ENCODE data around the gene ZNF385B. TPM values are rescaled to one million over a fixed set of nuclear protein-coding genes. Genes with fewer than 3 reads are reported as not detected.

The ZNF385B gene
- total and polyA plus RNA-seq, 4 donors = 3.0 to 7.2 (median 3.9) TPM

DNA sequence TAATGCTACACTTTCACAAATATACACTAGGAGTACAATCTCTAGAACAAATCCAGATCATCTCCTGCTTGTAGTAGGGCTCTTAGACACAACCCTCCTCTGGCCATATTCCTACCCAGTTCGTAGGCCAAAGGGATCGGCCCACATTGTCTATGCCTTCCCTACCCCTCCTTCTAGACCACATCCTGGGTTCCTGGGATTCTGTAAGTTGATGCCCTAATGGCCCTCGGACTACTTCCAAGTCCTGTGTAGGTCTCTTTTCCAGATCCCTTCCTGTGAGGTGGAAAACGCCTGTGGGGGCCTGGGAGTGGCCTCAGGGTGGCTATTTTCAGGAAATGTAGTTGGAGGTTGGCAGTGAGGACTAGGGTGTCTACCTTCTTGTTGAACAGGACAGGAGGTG is 289.7 kb downstream of the ZNF385B start:
- TF ChIP-seq FOXA2 (IDR thresholded peaks at IDR 0.05) = no peak
- TF ChIP-seq FOXA1 (IDR thresholded peaks at IDR 0.05) = no peak
- TF ChIP-seq, protein P1, sequence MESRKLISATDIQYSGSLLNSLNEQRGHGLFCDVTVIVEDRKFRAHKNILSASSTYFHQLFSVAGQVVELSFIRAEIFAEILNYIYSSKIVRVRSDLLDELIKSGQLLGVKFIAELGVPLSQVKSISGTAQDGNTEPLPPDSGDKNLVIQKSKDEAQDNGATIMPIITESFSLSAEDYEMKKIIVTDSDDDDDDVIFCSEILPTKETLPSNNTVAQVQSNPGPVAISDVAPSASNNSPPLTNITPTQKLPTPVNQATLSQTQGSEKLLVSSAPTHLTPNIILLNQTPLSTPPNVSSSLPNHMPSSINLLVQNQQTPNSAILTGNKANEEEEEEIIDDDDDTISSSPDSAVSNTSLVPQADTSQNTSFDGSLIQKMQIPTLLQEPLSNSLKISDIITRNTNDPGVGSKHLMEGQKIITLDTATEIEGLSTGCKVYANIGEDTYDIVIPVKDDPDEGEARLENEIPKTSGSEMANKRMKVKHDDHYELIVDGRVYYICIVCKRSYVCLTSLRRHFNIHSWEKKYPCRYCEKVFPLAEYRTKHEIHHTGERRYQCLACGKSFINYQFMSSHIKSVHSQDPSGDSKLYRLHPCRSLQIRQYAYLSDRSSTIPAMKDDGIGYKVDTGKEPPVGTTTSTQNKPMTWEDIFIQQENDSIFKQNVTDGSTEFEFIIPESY (IDR thresholded peaks at IDR 0.05) = no peak
- Histone ChIP-seq H3K9ac (ENCODE audit: low read depth in 1 of 2, low read length in 2 of 2) (no peak overlapping the region), H3K27me3 (ENCODE audit: control insufficient read depth in 4 of 4, insufficient read depth in 4 of 4, low read length in 3 of 4) (no peaks in the 10 kb centered on the region), H3K9me3 (ENCODE audit: control insufficient read depth in 4 of 4, low read length in 3 of 4) (no peaks in the 10 kb centered on the region), H3K36me3 (ENCODE audit: control insufficient read depth in 4 of 4, insufficient read depth in 3 of 4, low read depth in 1 of 4, low read length in 3 of 4) (no peaks in the 10 kb centered on the region), H3K27ac (ENCODE audit: low read depth in 1 of 2, low read length in 2 of 2) (no peak overlapping the region), H3K4me1 (ENCODE audit: control insufficient read depth in 4 of 4, insufficient read depth in 4 of 4, low read length in 3 of 4) (peaks cover 6 to 27% (median 16%) of the 10 kb centered on the region in 4 donors), H3K4me3 (ENCODE audit: low read depth in 1 of 3, low read length in 3 of 3) (no peak overlapping the region)
- WGBS = 91% methylated on average over 4 of the region's 4 CpGs
- DNase-seq (ENCODE audit: low spot score) = no peak

DNA sequence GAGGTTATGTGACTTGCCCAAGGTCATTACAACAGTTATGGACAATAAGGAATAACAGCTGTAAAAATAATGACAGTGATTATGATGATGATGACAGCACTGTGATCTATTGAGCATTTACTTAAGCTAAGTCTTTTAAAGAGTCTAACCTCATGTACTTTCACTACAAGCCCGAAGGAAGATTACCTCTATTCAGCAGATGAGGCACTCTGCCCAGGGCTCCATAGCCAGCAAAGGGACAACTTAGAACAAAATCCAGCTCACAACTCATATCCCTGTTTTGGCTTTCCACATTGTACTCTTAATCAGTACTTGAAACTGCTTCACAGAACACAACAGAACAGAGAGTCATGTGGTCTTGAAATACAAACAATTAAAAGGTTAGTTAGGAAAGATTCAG is 290.2 kb downstream of the ZNF385B start:
- Histone ChIP-seq H3K27me3 (ENCODE audit: control insufficient read depth in 4 of 4, insufficient read depth in 4 of 4, low read length in 3 of 4) (no peaks in the 10 kb centered on the region), H3K27ac (ENCODE audit: low read depth in 1 of 2, low read length in 2 of 2) (no peak overlapping the region), H3K9me3 (ENCODE audit: control insufficient read depth in 4 of 4, low read length in 3 of 4) (no peaks in the 10 kb centered on the region), H3K36me3 (ENCODE audit: control insufficient read depth in 4 of 4, insufficient read depth in 3 of 4, low read depth in 1 of 4, low read length in 3 of 4) (no peaks in the 10 kb centered on the region), H3K9ac (ENCODE audit: low read depth in 1 of 2, low read length in 2 of 2) (no peak overlapping the region), H3K4me1 (ENCODE audit: control insufficient read depth in 4 of 4, insufficient read depth in 4 of 4, low read length in 3 of 4) (peaks cover 6 to 22% (median 14%) of the 10 kb centered on the region in 4 donors), H3K4me3 (ENCODE audit: low read depth in 1 of 3, low read length in 3 of 3) (no peak overlapping the region)
- 51% methylated on average over 1 of the region's 1 CpG for WGBS
- peak in 1 of 2 donors; percentile 7 for TF ChIP-seq HNF4A (conservative IDR thresholded peaks at IDR 0.05)
- TF ChIP-seq JUND (IDR thresholded peaks at IDR 0.05) = no peak
- no peak for DNase-seq (ENCODE audit: low spot score)

DNA sequence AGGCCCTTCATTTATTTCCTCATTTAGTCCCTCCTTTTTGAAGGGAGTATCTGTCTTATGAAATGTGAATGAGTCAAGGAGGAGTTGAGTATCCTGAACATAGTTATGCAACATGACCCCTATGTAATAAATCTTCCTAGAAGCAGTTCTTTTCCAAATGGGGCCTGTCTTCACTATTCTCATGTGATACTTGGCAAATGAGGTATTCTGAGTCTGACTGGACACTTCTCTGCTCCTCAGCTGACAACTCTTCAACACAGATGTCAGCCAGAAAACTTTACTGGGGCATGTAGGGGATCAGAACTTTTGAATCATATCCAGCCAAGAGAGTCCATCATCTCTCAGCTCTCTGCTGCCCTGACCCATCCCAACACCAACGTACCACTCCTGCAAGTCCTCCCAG is 291.6 kb downstream of the ZNF385B start:
- peaks cover 6 to 14% (median 11%) of the 10 kb centered on the region in 4 donors for H3K4me1 ChIP-seq (ENCODE audit: control insufficient read depth in 4 of 4, insufficient read depth in 4 of 4, low read length in 3 of 4)
- no peak for DNase-seq (ENCODE audit: low spot score)
- no peak overlapping the region for H3K9ac ChIP-seq (ENCODE audit: low read depth in 1 of 2, low read length in 2 of 2)
- H3K36me3 ChIP-seq (ENCODE audit: control insufficient read depth in 4 of 4, insufficient read depth in 3 of 4, low read depth in 1 of 4, low read length in 3 of 4) = no peaks in the 10 kb centered on the region
- peak; percentile 60 for TF ChIP-seq NR2F2 (IDR thresholded peaks at IDR 0.05)
- TF ChIP-seq, protein P2, sequence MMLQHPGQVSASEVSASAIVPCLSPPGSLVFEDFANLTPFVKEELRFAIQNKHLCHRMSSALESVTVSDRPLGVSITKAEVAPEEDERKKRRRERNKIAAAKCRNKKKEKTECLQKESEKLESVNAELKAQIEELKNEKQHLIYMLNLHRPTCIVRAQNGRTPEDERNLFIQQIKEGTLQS (IDR thresholded peaks at IDR 0.05) = no peak
- 82% methylated on average over 1 of the region's 1 CpG for WGBS
- no peaks in the 10 kb centered on the region for H3K27me3 ChIP-seq (ENCODE audit: control insufficient read depth in 4 of 4, insufficient read depth in 4 of 4, low read length in 3 of 4)
- H3K27ac ChIP-seq (ENCODE audit: low read depth in 1 of 2, low read length in 2 of 2) = no peak overlapping the region
- no peak overlapping the region for H3K4me3 ChIP-seq (ENCODE audit: low read depth in 1 of 3, low read length in 3 of 3)
- no peaks in the 10 kb centered on the region for H3K9me3 ChIP-seq (ENCODE audit: control insufficient read depth in 4 of 4, low read length in 3 of 4)

DNA sequence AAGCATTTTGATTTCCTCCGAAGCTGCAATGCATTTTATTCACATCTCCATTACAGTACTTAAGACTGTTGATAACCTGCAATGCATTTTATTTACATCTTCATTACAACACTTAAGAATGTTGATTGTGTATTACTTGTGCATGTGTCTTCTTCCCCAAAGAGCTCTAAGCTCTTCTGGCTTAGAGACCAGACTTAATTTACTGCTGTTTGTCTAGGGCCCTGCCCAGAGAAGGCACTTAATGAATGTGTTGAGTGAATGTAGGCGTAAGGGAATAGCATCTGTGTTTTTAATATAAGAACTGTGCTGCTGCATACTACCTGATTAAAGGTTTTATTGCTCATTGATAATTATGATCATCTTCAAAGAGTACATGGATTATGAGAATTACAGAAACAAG is 295.6 kb downstream of the ZNF385B start:
- no peak overlapping the region for H3K4me3 ChIP-seq (ENCODE audit: low read depth in 1 of 3, low read length in 3 of 3)
- no peaks in the 10 kb centered on the region for H3K27me3 ChIP-seq (ENCODE audit: control insufficient read depth in 4 of 4, insufficient read depth in 4 of 4, low read length in 3 of 4)
- H3K36me3 ChIP-seq (ENCODE audit: control insufficient read depth in 4 of 4, insufficient read depth in 3 of 4, low read depth in 1 of 4, low read length in 3 of 4) = no peaks in the 10 kb centered on the region
- no peak overlapping the region for H3K27ac ChIP-seq (ENCODE audit: low read depth in 1 of 2, low read length in 2 of 2)
- H3K9me3 ChIP-seq (ENCODE audit: control insufficient read depth in 4 of 4, low read length in 3 of 4) = no peaks in the 10 kb centered on the region
- peaks cover 0 to 7% (median under 1%) of the 10 kb centered on the region in 4 donors for H3K4me1 ChIP-seq (ENCODE audit: control insufficient read depth in 4 of 4, insufficient read depth in 4 of 4, low read length in 3 of 4)
- 48% methylated on average over 2 of the region's 2 CpGs for WGBS
- no peak overlapping the region for H3K9ac ChIP-seq (ENCODE audit: low read depth in 1 of 2, low read length in 2 of 2)
- DNase-seq (ENCODE audit: low spot score) = no peak
- TF ChIP-seq, protein P2 (IDR thresholded peaks at IDR 0.05) = no peak
- TF ChIP-seq YY1 (IDR thresholded peaks at IDR 0.05) = no peak
- no peak for TF ChIP-seq RAD21 (IDR thresholded peaks at IDR 0.05)
- TF ChIP-seq HNF4A (conservative IDR thresholded peaks at IDR 0.05) = no peak
- no peak for TF ChIP-seq GABPA (IDR thresholded peaks at IDR 0.05 in 1 of 2, conservative IDR thresholded peaks at IDR 0.05 in 1 of 2)
- no peak for TF ChIP-seq FOXA1 (IDR thresholded peaks at IDR 0.05)
- no peak for TF ChIP-seq NR2F2 (IDR thresholded peaks at IDR 0.05)
- no peak for TF ChIP-seq JUND (IDR thresholded peaks at IDR 0.05)
- TF ChIP-seq, protein P3, sequence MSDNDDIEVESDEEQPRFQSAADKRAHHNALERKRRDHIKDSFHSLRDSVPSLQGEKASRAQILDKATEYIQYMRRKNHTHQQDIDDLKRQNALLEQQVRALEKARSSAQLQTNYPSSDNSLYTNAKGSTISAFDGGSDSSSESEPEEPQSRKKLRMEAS (IDR thresholded peaks at IDR 0.05) = no peak
- TF ChIP-seq HNF4G (IDR thresholded peaks at IDR 0.05) = no peak
- TF ChIP-seq, protein P4, sequence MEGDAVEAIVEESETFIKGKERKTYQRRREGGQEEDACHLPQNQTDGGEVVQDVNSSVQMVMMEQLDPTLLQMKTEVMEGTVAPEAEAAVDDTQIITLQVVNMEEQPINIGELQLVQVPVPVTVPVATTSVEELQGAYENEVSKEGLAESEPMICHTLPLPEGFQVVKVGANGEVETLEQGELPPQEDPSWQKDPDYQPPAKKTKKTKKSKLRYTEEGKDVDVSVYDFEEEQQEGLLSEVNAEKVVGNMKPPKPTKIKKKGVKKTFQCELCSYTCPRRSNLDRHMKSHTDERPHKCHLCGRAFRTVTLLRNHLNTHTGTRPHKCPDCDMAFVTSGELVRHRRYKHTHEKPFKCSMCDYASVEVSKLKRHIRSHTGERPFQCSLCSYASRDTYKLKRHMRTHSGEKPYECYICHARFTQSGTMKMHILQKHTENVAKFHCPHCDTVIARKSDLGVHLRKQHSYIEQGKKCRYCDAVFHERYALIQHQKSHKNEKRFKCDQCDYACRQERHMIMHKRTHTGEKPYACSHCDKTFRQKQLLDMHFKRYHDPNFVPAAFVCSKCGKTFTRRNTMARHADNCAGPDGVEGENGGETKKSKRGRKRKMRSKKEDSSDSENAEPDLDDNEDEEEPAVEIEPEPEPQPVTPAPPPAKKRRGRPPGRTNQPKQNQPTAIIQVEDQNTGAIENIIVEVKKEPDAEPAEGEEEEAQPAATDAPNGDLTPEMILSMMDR (IDR thresholded peaks at IDR 0.05; ENCODE audit: low read depth, low read length, missing input control) = no peak
- TF ChIP-seq RXRA (IDR thresholded peaks at IDR 0.05) = no peak
- TF ChIP-seq, protein P1 (IDR thresholded peaks at IDR 0.05) = no peak
